DMS114 treated with DMSO at 0.1 percent for 48 hours (cell line): Measurements from ENCODE around the gene AKR1C4.
"Not testable (repeated sequence)": the region's sequence is repeated elsewhere in the genome, so short reads cannot be mapped to it uniquely, and the experiment has no call there.

ENCODE experiments used
- DNase-seq: peaks from one replicate; lab custom pipeline; 2025; ENCODE audit not compliant: unreplicated experiment; lab: John Stamatoyannopoulos, UW

The AKR1C4 gene

DNA sequence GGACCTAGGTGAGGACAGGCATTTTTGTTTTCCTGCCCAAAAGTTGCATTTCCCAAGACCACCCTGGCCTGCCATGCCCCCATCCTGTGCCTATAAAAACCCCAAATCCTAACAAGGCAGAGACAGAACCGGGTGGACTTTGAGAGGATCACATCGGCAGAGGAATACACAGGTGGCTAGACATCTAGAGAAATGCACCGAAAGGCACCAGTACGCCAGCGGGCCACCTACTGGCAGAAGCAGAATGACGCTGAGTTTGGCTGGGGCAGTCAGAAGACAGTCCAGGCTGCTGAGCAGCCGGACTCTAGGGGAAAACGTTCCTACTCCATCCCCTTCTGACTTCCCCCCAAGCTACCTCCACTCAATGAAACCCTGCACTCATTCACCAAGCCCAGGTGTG is 2.8 kb downstream of the AKR1C4 start:
- no peak for DNase-seq

DNA sequence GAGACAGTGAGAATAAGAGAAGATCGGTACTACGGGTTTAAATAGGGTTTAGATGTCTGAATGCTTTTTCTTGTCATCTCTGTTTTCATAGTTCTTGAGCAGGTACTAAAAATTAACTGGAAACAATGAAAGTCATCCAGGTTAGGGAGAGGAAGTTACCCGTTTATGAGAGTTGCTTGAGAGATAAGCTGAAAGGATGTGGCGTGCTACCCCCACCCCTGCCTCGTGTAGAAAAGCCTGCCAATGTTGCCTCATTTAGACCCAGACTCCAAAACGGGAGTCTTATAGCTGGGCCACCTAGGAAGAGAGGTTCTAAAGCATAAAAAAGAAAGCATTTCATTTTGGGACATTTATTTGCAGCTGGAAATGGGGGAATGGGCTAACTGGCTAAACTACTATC is 10.2 kb downstream of the AKR1C4 start:
- no peak for DNase-seq

DNA sequence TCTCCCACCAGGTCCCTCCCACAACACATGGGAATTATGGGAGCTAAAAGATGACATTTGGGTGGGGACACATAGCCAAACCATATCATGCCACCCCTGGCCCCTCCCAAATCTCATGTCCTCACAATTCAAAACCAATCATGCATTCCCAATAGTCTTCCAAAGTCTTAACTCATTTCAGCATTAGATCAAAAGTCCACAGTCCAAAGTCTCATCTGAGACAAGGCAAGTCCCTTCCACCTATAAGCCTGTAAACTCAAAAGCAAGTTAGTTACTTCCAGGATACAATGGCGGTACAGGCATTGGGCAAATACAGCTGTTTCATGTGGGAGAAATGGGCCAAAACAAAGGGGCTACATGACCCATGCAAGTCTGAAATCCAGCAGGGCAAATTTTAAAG is 13.1 kb downstream of the AKR1C4 start:
- not testable (repeated sequence) for DNase-seq

DNA sequence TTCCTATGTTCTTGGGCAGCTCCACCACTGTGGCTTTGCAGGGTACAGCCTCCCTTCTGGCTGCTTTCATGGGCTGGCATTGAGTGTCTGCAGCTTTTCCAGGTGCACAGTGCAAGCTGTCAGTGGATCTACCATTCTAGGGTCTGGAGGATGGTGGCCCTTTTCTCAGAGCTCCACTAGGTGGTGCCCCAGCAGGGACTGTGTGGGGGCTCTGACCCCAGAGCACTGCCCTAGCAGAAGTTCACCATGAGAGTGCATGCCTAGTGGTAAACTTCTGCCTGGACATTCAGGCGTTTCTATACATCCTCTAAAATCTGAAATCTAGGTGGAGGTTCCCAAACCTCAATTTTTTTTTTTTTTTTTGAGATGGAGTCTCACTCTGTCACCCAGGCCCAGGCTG is 13.6 kb downstream of the AKR1C4 start:
- DNase-seq: not testable (repeated sequence)

DNA sequence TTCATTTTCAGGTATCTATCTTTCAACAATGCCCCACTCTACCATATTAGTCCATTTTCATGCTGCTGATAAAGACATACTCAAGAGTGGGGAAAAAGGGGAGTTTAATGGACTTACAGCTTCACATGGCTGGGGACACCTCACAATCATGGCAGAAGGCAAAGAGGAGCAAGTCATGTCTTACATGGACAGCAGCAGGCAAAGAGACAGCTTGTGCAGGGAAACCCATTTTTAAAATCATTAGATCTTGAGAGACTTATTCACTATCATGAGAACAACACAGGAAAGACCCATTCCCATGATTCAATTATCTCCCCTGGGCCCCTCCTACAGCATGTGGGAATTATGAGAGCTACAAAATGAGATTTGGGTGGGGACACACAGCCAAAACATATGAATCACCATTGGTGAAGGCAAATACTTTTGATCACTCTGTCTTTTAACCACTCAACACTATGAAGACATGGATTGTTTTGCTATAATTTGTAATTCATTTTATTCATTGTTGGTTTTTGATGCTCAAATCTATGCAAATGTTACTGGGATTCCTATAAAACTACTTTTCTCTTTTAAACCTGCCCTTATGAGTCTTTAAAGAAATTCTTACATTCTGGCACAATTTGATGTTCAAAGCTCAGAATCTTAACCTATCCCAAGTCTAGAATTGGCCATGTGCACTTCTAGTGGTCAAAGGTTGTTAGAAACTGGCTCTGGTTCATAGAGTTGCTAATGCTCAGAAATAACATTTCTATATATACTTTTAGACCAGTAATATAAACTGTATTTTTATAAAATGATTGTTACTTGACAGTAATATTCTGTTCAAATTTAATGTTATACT is 15.3 kb downstream of the AKR1C4 start:
- DNase-seq: no peak

DNA sequence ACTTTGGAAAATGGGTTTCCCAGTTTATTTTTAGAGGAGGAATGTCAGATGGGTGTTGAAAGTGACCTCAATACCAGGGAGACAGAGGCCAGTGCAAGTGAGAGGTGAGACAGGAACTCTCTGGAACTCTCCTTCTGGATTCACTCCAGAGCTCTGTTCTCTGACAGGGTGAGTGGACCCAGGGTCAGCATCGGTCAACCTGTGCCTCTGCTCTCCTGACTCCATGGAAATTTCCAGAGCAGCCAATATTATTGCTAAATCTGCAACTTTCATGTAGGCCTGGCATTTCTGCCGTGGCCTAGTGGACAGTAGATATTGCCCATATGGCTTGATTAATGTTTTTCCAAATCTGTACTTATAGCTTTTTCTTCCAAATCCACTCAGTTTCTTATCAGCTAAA is 20.2 kb downstream of the AKR1C4 start:
- DNase-seq: no peak

DNA sequence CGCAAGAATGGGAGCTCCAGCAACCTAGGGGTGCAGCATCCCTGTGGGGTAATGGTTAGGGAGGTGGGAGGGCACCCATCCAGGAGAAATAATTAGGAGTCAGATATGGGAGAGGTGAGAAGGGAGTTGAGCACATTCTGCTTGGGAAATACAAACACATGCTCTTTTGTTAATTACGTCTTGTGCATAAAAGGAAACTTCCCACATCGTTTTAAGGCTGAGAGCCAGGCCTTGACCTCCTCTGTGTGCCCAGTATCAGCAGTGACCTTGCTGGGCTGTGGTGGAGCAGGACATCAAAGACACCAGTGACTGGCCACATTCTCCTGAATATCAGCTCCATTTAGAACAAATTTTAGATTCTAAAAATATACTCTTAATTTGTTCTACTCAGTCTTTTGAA is 22.6 kb downstream of the AKR1C4 start:
- DNase-seq: no peak

DNA sequence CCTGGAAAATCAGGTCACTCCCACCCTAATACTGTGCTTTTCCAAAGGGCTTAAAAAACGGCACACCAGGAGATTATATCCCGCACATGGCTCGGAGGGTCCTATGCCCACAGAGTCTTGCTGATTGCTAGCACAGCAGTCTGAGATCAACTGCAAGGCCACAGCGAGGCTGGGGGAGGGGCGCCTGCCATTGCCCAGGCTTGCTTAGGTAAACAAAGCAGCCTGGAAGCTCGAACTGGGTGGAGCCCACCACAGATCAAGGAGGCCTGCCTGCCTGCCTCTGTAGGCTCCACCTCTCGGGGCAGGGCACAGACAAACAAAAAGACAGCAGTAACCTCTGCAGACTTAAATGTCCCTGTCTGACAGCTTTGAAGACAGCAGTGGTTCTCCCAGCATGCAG is 26.3 kb downstream of the AKR1C4 start:
- DNase-seq: not testable (repeated sequence)

DNA sequence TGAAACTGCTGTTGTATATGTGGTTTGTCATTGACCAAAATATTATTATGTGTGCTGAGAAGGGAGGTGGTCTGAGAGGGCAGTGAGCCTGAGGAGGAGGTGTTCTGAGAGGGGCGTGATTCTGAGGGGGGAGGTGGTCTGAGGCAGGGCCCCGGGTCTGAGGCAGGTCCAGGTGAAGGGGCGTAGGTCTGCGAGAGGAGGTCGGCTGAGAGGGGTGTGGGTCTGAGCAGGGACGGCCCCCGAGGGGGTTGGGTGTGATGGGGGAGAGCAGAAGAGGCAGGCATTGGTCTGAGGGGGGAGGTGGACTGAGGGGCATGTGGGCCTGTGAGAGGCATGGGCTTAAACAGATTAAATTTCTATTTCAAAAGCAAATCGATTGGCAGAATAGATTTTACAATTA is 32.4 kb downstream of the AKR1C4 start:
- DNase-seq: no peak

DNA sequence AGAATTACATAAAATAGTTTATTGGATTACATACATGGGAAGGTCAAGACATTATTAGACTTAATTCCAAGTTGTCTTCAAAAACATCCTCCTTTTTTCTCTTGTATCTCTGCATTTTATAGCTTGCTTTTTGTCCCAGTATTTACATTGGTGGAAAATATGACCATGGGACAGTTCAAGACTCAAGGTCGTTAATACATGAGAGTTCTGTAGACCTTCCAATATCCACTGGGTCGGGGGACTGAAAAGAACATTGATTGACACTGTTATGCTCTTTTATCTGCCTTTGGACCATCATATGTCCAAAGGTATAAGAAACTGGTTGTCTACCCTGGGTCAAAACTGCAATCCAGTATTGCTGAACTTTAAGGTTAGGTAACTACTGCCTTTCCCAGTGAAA is 36.7 kb downstream of the AKR1C4 start:
- no peak for DNase-seq

DNA sequence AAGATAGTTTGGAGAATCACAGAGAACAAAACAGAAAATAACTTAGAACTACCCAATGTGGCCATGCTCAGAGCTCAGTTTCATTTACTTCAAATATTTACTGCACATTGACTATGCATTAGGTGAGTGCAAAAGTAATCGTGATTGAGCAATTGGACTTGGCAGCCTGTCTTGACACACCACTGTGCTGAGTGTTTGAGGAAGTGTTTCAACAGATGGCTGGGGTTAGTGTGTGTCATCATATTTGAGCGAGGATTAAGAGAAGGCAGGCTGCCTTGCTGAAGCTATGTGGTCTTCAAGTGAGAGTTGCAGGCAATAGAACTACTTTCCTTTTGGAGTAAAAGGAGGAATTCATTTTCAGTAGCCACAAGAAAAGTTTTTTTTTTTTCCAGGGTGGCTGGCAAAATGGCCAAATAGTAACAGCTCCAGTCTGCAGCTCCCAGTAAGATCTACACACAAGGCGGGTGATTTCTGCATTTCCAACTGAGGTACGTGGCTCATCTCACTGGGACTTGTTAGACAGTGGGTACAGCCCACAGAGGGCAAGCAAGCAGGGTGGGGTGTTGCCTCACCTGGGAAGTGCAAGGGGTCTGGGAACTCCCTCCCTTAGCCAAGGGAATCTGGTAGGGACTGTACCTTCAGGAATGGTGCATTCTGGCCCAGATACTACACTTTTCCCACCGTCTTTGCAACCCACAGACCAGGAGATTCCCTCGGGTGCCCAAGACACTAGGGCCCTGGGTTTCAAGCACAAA is 37.6 kb downstream of the AKR1C4 start:
- DNase-seq: no peak

DNA sequence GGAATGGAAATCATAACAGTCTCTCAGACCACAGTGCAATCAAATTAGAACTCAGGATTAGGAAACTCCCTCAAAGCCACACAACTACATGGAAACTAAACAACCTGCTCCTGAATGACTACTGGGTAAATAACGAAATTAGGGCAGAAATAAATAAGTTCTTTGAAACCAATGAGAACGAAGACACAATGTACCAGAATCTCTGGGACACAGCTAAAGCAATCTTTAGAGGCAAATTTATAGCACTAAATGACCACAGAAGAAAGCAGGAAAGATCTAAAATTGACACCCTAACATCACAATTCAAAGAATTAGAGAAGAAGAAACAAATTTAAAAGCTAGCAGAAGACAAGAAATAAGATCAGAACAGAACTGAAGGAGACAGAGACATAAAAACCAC is 40.9 kb downstream of the AKR1C4 start:
- not testable (repeated sequence) for DNase-seq

DNA sequence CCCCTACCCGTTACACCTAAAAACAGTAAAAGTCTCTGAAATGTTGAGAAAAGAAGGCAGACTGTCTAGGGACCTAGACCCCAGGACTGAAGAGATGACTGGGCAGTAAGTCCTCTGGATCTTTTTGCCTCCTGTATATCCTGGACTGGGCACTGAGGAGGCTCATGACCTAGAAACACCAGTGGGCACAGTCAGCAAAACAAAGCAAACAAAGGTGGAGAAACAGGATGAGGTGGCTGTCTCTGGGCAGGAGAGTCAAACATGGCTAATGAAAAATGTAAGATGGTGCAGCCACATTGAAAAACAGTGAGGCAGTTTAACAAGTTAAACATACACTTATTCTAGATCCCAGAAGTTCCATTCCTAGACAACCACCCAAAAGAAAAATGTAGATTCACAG is 45.9 kb downstream of the AKR1C4 start:
- no peak for DNase-seq

DNA sequence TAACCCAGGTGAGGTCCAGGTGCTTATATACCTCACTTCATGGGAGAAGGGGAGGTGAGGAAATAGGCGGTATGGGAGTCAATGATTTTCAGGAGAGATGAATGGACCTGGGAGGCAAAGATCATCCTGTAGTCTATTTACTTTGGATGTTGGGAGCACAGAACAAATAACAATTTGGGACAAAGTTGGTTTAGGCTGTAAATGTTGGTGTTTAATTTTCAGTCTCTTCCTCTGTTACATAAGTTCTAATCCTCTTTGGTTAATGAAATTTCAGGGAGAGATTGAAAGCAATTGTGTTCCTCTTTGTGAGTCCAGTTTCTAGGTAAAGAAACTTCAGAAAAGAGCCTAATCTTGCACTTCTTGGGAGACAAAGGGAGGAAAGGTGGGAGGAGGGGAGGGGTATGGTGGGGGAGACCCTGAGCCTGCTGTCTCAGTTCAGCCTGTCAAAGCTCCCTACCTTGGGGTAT is 46.9 kb downstream of the AKR1C4 start:
- no peak for DNase-seq

DNA sequence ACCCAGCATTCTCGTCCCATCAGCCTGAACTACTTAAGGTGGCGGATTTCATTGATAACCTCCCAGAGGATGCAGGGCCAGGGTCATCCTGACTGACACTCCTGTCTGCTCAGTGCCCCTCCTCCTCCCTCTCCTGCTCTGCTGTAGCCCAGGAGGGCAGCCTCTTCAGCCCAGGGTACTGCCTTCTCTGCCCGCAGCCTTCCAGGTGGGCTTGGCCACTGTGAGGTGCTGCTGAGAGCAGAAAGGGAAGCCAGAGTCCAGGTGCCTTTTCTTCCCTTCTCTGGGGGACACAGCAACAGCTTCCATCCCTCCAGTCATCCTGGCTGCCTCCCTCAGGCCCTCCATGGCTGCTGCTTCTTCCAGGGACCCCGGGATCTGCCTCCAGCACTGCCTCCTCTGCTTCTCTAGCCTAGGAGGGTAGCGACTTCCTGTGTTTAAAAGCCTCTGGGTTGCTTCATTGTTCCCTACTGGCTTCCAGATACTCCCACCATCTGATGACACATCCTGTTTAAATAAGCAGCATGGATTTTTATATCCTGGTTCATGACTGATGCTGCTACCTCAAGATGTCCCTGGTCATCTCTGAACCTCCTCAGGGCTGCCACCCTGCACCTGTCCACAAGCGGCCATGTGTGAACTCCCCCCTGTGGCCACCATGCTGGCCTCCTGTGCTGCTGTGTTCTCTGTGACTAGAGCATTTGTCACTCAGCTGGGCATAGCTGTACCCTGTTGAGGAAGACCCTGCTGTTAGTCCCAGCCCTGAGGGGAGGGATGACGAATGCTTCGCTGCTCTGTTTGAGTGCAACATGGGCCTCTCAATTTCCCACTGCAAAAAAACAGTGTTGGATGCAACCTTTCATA is 55.8 kb downstream of the AKR1C4 start:
- DNase-seq: no peak

DNA sequence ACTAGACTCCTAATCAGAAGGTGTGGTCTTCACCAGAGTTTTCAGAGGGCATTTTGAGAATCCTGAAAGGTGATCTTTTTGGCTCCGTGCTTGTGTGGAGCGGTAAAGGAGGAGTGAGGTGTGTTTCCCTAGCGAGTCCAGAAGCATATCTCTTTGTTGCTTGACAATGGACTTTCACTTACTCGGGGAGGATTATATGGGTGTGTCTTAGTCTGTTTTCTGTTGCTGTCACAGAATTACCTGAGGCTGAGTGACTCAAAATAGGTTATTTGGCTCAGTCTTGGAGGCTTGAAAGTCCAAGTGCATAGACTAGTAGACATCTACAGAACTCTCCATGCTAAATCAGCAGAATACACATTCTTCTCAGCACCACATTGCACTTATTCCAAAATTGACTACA is 57.9 kb downstream of the AKR1C4 start:
- no peak for DNase-seq

DNA sequence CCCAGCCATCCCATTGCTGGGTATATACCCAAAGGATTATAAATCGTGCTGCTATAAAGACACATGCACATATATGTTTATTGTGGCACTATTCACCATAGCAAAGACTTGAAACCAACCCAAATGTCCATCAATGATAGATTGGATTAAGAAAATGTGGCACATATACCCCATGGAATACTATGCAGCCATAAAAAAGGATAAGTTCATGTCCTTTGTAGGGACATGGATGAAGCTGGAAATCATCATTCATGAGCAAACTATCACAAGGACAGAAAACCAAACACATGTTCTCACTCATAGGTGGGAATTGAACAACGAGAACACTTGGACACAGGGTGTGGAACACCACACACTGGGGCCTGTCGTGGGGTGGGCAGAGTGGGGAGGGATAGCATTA is 61.1 kb downstream of the AKR1C4 start:
- not testable (repeated sequence) for DNase-seq

DNA sequence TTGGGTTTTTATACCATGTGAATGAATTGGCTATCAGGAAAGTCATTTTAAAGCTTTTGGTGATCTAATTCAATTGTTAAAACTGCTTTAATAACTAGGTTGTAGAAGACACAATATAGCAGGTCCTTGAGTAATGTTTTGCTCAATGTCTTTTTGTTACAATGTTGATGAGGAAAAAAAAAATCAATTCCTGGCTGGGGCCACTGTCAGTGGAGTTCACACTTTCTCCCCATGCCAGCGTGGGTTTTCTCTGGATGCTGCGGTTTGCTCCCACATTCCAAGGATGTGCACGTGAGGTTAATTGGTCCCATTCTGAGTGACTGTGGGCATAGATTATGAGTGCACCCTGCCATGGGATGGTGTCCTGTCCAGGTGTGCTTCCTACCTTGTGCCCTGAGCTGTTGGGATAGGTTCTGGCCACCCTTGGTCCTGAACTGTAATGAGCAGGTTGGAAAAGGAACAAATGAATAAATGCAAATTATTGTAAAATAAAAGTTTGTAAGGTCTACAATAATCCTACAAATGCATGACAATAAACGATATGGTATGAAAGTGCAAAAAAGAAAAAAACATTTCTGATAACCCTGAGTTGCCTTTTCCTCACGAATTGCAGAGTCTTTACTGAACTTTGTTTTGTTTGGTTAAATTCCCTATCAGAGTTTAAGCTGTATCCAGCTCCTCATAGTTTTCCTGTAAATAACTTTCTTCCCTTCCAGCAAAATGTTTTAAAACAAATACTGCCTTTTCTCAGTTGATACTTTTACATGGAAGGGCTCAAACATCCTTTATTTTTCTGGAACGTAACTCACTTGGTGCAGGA is 62.7 kb downstream of the AKR1C4 start:
- DNase-seq: no peak

DNA sequence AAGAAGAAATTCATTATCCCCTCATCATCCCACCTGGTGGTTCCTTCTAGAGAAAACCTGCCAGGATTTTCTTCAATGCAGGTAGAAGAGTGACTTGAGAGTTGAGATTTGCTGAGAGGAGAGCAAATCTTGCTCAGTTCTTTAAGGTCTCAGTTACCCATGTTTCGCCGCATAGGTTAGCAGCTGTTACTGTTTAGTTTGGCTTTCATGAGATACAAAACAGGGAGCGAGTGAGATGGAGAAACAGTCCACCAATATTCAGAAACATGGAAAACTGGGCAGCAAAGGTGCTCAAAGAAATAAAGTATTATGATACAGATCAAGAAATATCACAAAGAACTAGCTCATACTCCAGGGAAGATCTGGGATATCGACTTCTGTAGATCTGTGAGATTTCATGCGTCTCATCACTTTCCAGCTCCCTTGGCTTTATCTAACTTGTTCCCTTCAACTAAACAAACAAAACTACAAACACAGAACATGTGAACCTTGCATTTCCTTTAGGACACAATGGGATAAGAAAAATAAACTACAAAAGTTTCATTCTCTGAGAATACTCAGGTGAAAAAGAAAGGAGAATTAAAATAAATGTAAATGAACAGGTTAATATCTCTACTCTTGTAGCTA is 63.4 kb downstream of the AKR1C4 start:
- DNase-seq: no peak

DNA sequence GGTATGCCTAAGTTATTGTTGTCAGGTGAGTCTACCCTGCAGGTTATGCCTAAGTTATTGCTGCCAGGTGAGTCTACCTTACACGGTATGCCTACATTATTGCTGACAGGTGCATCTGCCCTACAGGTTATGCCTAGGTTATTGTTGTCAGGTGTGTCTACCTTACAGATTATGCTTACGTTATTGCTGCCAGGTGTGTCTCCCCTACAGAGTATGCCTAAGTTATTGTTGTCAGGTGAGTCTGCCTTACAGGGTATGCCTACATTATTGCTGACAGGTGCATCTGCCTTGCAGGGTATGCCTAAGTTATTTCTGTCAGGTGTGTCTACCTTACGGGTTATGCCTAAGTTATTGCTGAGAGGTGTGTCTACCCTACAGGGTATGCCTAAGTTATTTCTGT is 64.2 kb downstream of the AKR1C4 start:
- DNase-seq: no peak
